ENCODE results near the gene TNNT1. TPM values are rescaled to one million over a fixed set of nuclear protein-coding genes. Genes with fewer than 3 reads are reported as not detected.

Gene TNNT1
- total RNA-seq, 1 donor from 2014 or later, result 8.3 TPM

DNA sequence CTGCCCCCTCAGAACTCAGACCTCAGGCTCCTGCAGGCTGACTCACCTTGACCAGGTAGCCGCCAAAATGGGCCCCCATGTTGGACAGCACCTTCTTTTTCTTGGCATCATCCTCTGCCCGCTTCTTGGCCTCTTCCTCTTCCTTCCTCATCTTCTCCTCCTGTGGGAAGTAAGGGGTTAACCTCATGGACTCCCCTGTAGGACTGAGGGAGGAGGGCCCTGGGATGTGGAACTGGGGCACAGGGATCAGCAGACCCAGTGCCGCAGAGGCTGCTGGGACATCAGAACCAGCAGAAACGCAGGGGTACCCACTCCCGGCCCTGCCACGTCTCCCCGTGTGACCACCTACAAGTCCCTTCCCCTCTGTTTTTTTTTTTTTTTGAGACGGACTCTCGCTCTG, 11.1 kb downstream of the TNNT1 start:
- no peaks in the 10 kb centered on the region for H4K20me1 ChIP-seq (ENCODE audit: insufficient read depth, low read length)
- Mint-ChIP-seq H3K27ac (ENCODE audit: unreplicated experiment) (no peak overlapping the region), H3K27me3 (ENCODE audit: low read depth, unreplicated experiment) (peaks cover 12% of the 10 kb centered on the region), H3K36me3 (ENCODE audit: low read depth, unreplicated experiment) (no peaks in the 10 kb centered on the region), H3K9me3 (ENCODE audit: unreplicated experiment) (no peaks in the 10 kb centered on the region), H3K4me3 (ENCODE audit: unreplicated experiment) (no peak overlapping the region), H3K4me1 (ENCODE audit: low read depth, unreplicated experiment) (no peaks in the 10 kb centered on the region)
- TF ChIP-seq, protein P1, sequence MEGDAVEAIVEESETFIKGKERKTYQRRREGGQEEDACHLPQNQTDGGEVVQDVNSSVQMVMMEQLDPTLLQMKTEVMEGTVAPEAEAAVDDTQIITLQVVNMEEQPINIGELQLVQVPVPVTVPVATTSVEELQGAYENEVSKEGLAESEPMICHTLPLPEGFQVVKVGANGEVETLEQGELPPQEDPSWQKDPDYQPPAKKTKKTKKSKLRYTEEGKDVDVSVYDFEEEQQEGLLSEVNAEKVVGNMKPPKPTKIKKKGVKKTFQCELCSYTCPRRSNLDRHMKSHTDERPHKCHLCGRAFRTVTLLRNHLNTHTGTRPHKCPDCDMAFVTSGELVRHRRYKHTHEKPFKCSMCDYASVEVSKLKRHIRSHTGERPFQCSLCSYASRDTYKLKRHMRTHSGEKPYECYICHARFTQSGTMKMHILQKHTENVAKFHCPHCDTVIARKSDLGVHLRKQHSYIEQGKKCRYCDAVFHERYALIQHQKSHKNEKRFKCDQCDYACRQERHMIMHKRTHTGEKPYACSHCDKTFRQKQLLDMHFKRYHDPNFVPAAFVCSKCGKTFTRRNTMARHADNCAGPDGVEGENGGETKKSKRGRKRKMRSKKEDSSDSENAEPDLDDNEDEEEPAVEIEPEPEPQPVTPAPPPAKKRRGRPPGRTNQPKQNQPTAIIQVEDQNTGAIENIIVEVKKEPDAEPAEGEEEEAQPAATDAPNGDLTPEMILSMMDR (IDR thresholded peaks at IDR 0.05; ENCODE audit: insufficient read depth, low read depth, low read length), result no peak
- no peak for TF ChIP-seq EZH2 (IDR thresholded peaks at IDR 0.05; ENCODE audit: insufficient read depth, low read length)
- H3K4me2 ChIP-seq (ENCODE audit: low read length), result no peak overlapping the region
- no peaks in the 10 kb centered on the region for H3K9me3 ChIP-seq (ENCODE audit: insufficient read depth, low read depth, low read length)
- no peak overlapping the region for H3K9ac ChIP-seq (ENCODE audit: low read length)
- H3K27ac ChIP-seq (ENCODE audit: low read depth, low read length), result no peak overlapping the region
- H3K79me2 ChIP-seq (ENCODE audit: insufficient read depth, low read length), result no peaks in the 10 kb centered on the region
- H3K4me3 ChIP-seq (ENCODE audit: insufficient read depth, low read depth, low read length), result no peak overlapping the region
- FAIRE-seq (no peak), DNase-seq (ENCODE audit: low read depth) (no peak)
- H3K4me1 ChIP-seq (ENCODE audit: insufficient read depth, low read length), result no peaks in the 10 kb centered on the region
- H2AFZ ChIP-seq (ENCODE audit: low read depth, low read length), result no peak overlapping the region
- no peaks in the 10 kb centered on the region for H3K36me3 ChIP-seq (ENCODE audit: insufficient read depth, low read length)
- peaks cover 10% of the 10 kb centered on the region for H3K27me3 ChIP-seq (ENCODE audit: insufficient read depth, low read length)

DNA sequence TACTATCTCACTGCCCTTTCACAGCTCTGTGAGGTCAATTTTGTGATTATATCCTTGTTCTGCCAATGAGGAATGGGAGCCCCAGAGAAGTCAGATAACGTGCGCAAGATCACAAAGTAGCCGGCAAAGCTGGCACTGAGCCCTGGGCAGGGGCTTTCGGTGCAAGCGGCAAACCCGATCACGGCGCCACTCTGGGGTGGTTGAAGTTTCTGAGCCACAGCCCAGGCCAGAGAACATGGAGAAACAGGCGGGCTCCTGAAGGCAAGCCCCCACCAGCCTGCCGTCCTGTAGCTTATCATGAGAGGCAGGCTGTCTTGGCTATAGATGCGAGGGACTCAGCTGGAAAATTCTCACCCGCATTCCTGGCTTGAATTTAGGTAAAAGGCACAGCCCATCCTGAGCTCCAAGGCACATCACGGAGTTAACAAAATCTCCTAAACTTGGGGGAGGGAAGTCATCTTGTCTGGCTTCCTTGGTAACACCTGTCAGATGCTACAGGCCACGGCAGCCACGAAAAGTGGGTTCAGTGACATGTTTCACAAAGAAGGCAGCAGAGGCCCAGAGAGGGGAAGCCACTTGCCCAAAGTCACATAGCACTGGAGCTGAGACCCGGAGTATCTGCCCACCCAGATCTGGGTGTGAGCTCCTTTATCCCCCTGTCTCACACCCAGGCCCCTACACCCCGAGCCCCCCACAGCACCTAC, 12.5 kb downstream of the TNNT1 start:
- DNase-seq (ENCODE audit: low read depth) (no peak), FAIRE-seq (no peak)
- Histone ChIP-seq H3K4me1 (ENCODE audit: insufficient read depth, low read length) (no peaks in the 10 kb centered on the region), H3K27ac (ENCODE audit: low read depth, low read length) (no peak overlapping the region), H3K4me2 (ENCODE audit: low read length) (no peak overlapping the region), H3K4me3 (ENCODE audit: insufficient read depth, low read depth, low read length) (no peak overlapping the region), H3K27me3 (ENCODE audit: insufficient read depth, low read length) (peaks cover 7% of the 10 kb centered on the region), H3K36me3 (ENCODE audit: insufficient read depth, low read length) (no peaks in the 10 kb centered on the region), H3K9me3 (ENCODE audit: insufficient read depth, low read depth, low read length) (no peaks in the 10 kb centered on the region), H3K79me2 (ENCODE audit: insufficient read depth, low read length) (no peaks in the 10 kb centered on the region), H3K9ac (ENCODE audit: low read length) (no peak overlapping the region), H4K20me1 (ENCODE audit: insufficient read depth, low read length) (no peaks in the 10 kb centered on the region), H2AFZ (ENCODE audit: low read depth, low read length) (no peak overlapping the region)
- Mint-ChIP-seq H3K9me3 (ENCODE audit: unreplicated experiment) (no peaks in the 10 kb centered on the region), H3K4me3 (ENCODE audit: unreplicated experiment) (no peak overlapping the region), H3K4me1 (ENCODE audit: low read depth, unreplicated experiment) (no peaks in the 10 kb centered on the region), H3K36me3 (ENCODE audit: low read depth, unreplicated experiment) (no peaks in the 10 kb centered on the region), H3K27me3 (ENCODE audit: low read depth, unreplicated experiment) (peaks cover 16% of the 10 kb centered on the region), H3K27ac (ENCODE audit: unreplicated experiment) (no peak overlapping the region)
- TF ChIP-seq EZH2 (IDR thresholded peaks at IDR 0.05; ENCODE audit: insufficient read depth, low read length), result no peak
- TF ChIP-seq, protein P1 (IDR thresholded peaks at IDR 0.05; ENCODE audit: insufficient read depth, low read depth, low read length), result no peak

DNA sequence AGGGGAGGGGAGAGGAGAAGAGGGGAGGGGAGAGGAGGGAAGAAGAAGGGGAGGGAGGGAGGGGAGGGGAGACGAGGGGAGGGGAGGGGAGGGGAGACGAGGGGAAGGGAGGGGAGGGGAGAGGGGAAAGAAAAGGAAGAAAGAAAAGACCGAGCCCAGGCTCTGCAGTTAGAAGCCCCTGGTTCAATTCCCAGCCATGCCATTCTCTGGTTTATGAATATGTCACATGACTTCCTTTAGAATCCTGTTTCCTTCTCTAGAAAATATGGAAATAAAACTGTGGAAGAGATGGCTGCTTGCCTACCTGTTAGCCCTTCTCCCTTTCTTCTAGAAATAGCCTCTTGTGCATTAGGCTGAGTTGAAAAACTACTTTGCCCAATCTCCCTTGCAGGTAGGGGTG, 14.3 kb downstream of the TNNT1 start:
- H3K4me1 ChIP-seq (ENCODE audit: insufficient read depth, low read length), result no peaks in the 10 kb centered on the region
- Mint-ChIP-seq H3K36me3 (ENCODE audit: low read depth, unreplicated experiment) (no peaks in the 10 kb centered on the region), H3K4me1 (ENCODE audit: low read depth, unreplicated experiment) (no peaks in the 10 kb centered on the region), H3K27ac (ENCODE audit: unreplicated experiment) (no peak overlapping the region), H3K4me3 (ENCODE audit: unreplicated experiment) (no peak overlapping the region), H3K9me3 (ENCODE audit: unreplicated experiment) (no peaks in the 10 kb centered on the region), H3K27me3 (ENCODE audit: low read depth, unreplicated experiment) (peaks cover 20% of the 10 kb centered on the region)
- H3K36me3 ChIP-seq (ENCODE audit: insufficient read depth, low read length), result no peaks in the 10 kb centered on the region
- FAIRE-seq, result no peak
- DNase-seq (ENCODE audit: low read depth), result no peak
- H2AFZ ChIP-seq (ENCODE audit: low read depth, low read length), result no peak overlapping the region
- TF ChIP-seq EZH2 (IDR thresholded peaks at IDR 0.05; ENCODE audit: insufficient read depth, low read length), result no peak
- TF ChIP-seq, protein P1 (IDR thresholded peaks at IDR 0.05; ENCODE audit: insufficient read depth, low read depth, low read length), result no peak
- H3K4me3 ChIP-seq (ENCODE audit: insufficient read depth, low read depth, low read length), result no peak overlapping the region
- H3K27me3 ChIP-seq (ENCODE audit: insufficient read depth, low read length), result peaks cover 7% of the 10 kb centered on the region
- no peaks in the 10 kb centered on the region for H3K79me2 ChIP-seq (ENCODE audit: insufficient read depth, low read length)
- H3K9ac ChIP-seq (ENCODE audit: low read length), result no peak overlapping the region
- no peak overlapping the region for H3K4me2 ChIP-seq (ENCODE audit: low read length)
- H3K27ac ChIP-seq (ENCODE audit: low read depth, low read length), result no peak overlapping the region
- H3K9me3 ChIP-seq (ENCODE audit: insufficient read depth, low read depth, low read length), result no peaks in the 10 kb centered on the region
- no peaks in the 10 kb centered on the region for H4K20me1 ChIP-seq (ENCODE audit: insufficient read depth, low read length)

Measured in astrocyte (in vitro differentiated cells and primary cell).